GM21447 (cell line): ENCODE data around the gene NCOA1.
A peak's percentile ranks its signal among the peaks of the same experiment; 100 is the strongest.
"Not testable (repeated sequence)": the region's sequence is repeated elsewhere in the genome, so short reads cannot be mapped to it uniquely, and the experiment has no call there.

Source experiments
- ATAC-seq: cut with Tn5 transposase; IDR thresholded peaks from one replicate; pipeline ENCODE4 v1.9.1; 2021; ENCODE audit not compliant: unreplicated experiment

Gene NCOA1

DNA sequence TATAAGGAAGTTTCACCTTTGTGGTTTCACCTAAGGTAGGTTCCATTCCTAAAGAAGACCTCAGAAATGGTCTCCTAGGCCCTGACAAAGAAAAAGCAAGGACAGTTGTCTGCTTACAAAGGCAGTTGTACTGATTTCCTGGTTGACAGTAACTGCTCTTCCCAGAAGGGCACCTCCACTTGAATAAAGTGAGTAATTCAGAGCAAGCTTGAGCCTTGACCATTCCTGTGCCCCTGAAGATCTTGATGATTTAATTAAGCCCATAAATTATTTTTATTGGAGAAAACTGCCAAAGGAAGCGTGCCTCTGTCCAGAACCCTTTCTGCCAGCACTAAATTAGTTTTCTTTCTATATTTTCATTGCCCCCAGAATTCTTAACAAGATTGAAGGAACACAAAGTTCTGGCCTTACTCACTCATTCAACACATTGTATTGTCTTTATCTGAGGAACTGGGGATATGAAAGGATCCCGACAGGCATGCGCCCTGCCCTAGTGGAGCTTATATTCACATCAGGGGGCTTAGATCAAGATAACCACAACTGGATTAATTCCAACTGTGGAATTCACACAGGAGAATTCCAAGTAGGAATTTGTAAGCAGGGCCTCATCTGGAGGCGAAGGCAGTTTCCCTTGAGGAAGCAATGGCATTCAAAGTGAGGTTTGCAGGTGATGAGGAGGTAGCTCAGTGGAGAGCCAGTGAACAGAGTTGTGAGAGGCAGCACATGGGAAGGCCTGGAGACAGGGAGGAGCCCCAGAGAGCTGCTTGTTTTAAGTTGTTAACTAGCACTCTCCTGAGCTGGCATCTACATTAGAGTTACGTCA, 280.9 kb downstream of the NCOA1 start:
- ATAC-seq = no peak

DNA sequence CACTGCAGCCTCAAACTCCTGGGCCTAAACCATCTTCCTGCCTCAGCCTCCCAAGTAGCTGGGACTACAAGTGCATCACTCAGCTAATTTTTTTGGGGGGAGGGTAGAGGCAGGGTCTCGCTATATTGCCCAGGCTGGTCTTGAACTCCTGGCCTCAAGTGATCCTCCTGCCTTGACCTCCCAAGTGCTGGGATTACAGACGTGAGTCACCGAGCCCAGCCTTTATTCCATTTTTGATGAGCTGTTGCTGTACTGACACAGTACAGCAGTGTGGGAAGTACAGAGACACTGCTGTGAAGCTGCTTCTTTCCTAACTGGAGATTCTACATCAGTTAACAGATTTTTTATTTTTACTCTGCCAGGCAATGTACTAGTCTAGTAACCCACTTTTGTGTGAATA, 283.3 kb downstream of the NCOA1 start:
- no peak for ATAC-seq

DNA sequence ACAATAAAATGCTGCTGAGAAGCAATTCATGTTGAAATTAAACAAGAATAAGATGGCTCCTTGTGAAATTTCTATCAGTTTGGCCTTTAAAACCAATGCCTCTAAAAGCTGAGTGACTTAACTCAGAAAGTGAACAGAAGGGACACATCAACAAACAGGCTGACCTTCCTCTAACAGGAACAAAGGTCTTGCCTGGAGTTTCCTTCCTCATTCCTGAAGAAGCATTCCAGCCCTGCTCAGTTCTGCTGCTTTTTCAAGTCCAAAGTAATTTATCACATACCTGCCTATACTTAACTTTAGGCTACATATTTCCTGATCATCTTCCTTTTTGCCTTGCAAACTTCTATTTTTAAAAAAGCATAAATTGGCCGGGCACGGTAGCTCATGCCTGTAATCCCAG, 288.1 kb downstream of the NCOA1 start:
- ATAC-seq = no peak

DNA sequence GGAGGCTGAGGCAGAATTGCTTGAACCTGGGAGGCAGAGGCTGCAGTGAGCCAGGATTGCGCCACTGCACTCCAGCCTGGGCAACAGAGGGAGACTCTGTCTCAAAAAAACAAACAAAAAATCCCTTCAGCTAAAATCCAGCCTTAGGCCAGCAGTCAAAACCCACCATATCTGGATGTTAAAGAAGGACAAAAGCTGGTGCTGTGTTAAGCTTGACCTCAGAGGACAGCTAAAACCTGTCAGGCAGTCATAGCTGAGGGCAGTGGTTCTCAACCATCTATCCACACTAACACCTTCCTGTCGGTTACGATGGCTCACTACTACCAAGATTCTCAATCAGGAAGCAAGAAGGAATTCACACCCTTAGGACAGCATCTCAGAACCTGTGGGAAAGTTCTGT, 292.6 kb downstream of the NCOA1 start:
- no peak for ATAC-seq

GRCh38 chr2:24785671-24786321, 294.7 kb downstream of the NCOA1 start:
- peak; percentile 84 for ATAC-seq

DNA sequence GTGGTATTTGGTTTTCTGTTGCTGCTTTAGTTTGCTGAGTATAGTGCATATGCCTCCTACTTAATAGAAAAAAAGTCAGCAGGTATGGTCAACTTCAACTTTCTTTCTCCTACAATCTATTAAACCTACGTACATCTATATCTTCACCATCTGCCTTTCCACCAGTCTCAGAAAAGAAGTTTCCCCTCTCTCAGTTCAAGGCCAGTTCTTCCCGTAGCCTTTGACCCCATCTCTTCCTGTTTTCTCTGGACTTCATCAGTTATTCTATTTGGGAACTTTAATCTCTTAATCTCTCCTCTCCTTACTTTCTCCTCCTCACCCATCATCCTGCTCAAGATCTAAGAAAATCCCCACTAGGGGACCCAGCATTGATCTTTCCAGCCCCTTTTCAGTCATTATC, 296.5 kb downstream of the NCOA1 start:
- ATAC-seq = no peak

DNA sequence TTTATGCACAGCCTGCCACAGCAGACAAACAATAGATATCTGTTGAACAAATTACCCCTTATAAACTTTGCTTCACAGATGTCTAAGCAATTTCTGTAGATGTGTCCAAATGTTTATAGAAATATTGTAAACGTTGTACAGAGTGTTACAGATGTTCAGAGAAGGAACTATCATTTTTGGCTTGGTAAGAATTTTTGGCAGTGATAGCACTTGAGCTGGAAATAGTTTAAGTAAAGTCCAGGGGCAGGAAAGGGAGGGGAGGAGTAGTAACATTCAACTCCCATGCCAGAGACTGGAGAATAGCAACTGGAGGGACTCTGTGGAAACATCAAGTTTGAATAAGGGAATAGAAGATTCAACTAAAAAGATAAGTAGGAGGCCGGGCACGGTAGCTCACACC, 297.8 kb downstream of the NCOA1 start:
- no peak for ATAC-seq

GRCh38 chr2:24791452-24791851, 300.4 kb downstream of the NCOA1 start:
- no peak for ATAC-seq

- ATAC-seq = no peak
These were observed 301.5 kb downstream of the NCOA1 start for GRCh38 chr2:24792542-24792873.

DNA sequence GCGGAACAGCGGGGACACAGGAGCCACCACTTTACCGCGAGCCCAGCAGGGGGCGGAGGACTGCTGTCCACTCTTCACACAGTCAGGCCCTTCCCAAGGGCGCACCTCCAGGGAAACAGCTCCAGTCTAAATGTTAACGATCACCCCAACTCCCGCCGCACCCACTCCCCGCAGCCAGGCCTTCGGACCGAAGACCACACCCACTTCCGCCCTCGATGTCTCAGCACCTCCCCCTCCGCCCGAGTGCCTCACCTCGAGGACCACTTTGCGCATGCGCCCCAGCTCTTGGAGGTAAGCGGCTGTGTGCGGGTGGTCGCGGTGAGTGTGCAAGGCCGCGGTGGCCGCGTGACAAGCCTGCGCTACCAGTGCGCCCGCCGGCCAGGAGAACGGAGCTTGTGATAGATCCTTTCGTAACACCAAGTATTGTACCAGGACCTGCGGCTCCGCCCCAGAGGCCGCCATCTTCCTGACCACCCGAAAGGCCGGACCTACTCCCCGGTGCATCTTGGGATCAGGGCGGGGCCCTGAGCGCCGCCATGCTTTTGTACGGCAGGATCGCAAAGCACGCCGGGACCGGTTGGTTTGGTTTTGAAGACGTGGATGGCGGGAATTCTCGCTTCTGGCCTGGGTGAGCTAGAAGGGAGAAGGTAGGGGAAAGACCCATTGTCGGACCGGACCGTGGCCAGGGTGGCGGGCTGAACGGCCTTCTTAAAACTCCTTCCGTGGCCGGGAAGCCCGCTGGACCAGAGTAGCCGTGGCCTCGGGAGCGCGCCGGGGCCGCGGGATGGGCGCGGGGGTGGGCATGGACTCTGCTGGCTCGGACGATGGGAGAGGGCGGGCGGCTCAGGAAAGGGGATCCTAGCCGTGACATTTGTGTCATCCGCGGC, 302.1 kb downstream of the NCOA1 start, which contains the start of the genes CENPO and PTRHD1:
TSS of gene CENPO (plus strand) at position 552 of the 887 bp plus-strand sequence. CDS start 495 bp downstream, outside the sequence.
TSS of gene PTRHD1 (minus strand) at position 518 of the 887 bp plus-strand sequence. CDS start at position 504, 14 bp downstream.
- ATAC-seq = peak; percentile 93

- ATAC-seq = no peak
These were observed 302.8 kb downstream of the NCOA1 start for GRCh38 chr2:24793761-24794435.

GRCh38 chr2:24797644-24798043, 306.6 kb downstream of the NCOA1 start:
- no peak for ATAC-seq

GRCh38 chr2:24800487-24800886, 309.4 kb downstream of the NCOA1 start:
- ATAC-seq = not testable (repeated sequence)

DNA sequence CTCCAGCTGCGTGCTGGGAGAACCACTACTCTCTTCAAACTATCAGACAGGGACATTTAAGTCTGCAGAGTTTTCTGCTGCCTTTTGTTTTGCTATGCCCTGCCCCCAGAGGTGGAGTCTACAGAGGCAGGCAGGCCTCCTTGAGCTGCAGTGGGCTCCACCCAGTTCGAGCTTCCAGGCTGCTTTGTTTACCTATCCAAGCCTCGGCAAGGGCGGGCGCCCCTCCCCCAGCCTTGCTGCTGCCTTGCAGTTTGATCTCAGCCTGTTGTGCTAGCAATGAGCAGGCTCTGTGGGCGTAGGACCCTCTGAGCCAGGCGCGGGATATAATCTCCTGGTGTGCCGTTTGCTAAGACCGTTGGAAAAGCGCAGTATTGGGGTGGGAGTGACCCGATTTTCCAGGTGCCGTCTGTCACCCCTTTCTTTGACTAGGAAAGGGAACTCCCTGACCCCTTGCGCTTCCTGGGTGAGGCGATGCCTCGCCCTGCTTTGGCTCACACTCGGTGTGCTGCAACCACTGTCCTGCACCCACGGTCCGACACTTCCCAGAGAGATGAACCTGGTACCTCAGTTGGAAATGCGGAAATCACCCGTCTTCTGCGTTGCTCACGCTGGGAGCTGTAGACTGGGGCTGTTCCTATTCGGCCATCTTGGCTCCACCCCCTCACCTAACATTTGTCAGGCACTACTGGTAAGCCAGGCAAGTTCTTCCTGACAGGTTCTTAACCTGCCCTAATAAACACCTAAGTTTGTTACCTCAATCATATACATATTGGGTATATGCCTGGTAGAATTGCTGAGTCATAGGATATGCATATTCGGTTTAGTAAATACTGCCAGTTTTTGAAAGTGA, 315.0 kb downstream of the NCOA1 start:
- not testable (repeated sequence) for ATAC-seq

- ATAC-seq = no peak
These were observed 315.6 kb downstream of the NCOA1 start for GRCh38 chr2:24806661-24807036.

GRCh38 chr2:24809316-24810007, 318.4 kb downstream of the NCOA1 start:
- ATAC-seq = no peak

- ATAC-seq = no peak
These were observed 322.7 kb downstream of the NCOA1 start for GRCh38 chr2:24813691-24814137.

DNA sequence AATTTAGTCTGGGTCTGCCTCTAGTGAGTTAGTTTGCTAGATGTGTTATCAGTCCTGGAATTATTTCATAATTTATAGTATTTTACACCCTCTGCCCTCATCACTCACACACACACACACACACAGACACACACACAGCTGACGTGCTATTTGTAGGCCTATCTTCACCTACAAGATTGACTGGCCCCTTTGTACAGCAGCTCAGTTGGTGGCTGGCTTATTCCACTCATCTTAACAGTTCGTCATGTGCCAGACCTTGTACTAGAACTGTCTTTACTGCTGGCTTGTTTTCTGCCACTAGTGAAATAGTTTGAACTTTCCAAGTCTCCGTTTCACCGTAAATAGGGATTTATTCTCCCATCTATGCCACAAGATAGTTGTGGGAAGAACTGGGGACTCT, 323.5 kb downstream of the NCOA1 start:
- ATAC-seq = no peak

GRCh38 chr2:24815171-24815570, 324.1 kb downstream of the NCOA1 start:
- no peak for ATAC-seq
